GM12864 (cell line): ENCODE measurements around the gene OCRL.

ENCODE experiments used
- DNase-seq: peaks from one replicate; pipeline ENCODE4 v3.0.0-alpha.2; 2011; ENCODE audit warnings: low read depth
- H3K4me3 ChIP-seq: 2 replicates; pipeline ENCODE4 v1.5.1; 2011; ENCODE audit warnings: mild to moderate bottlenecking, low read depth, low read length, control low read depth
- TF ChIP-seq, protein P1 (sequence below): IDR thresholded peaks from 2 replicates; pipeline ENCODE4 v1.5.1; 2011; ENCODE audit warnings: low read depth, mild to moderate bottlenecking, moderate library complexity, low read length, control low read depth, inconsistent platforms; ENCODE audit errors: missing control alignments

Gene OCRL

DNA sequence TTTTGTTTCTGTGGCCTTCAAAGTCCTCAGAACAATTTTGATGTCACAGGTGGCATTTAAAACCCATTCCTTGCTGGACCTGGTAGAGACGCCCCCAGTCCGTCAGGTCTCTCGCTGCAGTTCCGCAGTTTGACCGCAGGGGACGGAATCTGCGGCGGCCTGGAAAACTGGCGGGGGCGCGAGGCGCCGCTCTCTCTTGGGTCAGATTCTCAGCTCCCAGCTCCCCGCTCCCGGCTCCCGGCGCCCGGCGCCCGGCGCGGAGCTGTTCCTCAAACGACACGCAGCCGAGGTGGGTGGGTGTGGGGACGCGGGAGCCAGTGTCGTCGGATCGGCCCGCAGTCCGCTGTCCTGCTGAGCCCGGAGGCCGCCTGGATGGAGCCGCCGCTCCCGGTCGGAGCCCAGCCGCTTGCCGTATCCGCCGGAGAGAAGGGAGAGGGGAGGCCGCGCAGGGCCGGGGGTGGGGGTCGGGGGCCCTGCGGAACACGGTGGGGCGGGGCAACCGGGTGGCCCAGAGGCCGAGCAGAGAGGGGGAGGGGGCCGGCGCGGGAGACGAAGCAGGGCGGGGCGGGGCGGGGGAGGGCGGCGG lies at the start of gene OCRL:
TSS of gene OCRL (plus strand) at position 192 of the 586 bp plus-strand sequence. CDS start at position 373, 181 bp downstream.
- peak within 1 kb of the TSS; percentile 54 for H3K4me3 ChIP-seq
- TF ChIP-seq, protein P1, sequence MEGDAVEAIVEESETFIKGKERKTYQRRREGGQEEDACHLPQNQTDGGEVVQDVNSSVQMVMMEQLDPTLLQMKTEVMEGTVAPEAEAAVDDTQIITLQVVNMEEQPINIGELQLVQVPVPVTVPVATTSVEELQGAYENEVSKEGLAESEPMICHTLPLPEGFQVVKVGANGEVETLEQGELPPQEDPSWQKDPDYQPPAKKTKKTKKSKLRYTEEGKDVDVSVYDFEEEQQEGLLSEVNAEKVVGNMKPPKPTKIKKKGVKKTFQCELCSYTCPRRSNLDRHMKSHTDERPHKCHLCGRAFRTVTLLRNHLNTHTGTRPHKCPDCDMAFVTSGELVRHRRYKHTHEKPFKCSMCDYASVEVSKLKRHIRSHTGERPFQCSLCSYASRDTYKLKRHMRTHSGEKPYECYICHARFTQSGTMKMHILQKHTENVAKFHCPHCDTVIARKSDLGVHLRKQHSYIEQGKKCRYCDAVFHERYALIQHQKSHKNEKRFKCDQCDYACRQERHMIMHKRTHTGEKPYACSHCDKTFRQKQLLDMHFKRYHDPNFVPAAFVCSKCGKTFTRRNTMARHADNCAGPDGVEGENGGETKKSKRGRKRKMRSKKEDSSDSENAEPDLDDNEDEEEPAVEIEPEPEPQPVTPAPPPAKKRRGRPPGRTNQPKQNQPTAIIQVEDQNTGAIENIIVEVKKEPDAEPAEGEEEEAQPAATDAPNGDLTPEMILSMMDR: peak; percentile 77
- DNase-seq: no peak

DNA sequence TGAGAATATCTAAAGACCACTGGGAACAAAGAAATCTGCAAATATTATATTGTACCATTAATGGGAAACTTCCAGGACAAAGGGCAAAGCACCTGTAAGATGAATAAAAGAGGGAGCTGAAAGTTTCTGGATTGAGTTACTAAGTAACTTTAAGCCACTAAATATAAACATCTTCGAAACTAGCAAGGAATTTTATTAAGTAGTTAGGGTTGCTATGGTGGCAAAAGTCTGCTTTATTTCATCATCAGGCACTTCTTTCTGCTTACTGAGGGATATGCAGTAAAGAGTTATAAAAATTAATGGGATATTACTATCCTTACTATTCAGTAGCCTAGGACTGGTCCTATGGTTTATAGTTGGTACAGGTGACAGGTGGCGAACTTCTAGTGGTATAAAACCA lies 49.7 kb upstream of the OCRL start:
- H3K4me3 ChIP-seq: no peak overlapping the region
- no peak for DNase-seq
- TF ChIP-seq, protein P1: no peak

DNA sequence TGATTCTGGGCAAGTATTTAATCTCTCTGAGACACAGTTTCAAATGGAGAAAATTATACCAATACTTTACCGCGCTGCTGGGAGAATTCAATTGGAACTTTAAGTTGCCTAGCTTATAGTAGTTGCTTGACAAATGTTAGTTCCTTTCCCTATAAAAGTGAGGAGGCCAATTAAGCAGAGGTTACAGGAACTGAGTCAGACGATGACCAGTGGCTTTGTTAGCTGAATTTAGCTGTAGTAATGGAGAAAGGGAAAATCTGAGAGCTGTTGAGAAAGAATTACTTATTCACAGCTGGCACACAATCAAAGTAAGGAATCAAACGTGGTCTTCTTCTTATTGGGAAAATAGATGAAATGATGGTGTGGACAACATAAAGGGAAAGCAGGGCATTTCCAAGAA lies 46.4 kb upstream of the OCRL start:
- TF ChIP-seq, protein P1: no peak
- DNase-seq: no peak
- no peak overlapping the region for H3K4me3 ChIP-seq

DNA sequence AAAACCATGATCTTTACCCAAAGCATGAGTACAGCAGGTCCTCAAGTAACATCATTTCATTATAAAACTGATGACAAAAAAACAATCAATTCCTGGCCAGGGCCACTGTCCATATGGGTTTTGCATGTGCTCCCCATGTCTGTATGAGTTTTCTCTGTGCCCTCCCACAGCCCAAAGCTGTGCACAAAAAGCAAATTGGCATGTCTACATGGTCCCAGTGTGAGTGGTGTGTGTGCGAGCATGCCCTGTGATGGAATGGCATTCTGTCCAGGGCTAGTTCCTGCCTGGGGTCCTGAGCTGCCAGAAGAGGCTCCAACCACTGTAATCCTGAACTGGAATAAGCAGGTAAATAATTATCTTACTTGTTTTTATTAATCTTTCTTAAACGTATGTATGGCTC lies 45.2 kb upstream of the OCRL start:
- DNase-seq: no peak
- no peak overlapping the region for H3K4me3 ChIP-seq
- TF ChIP-seq, protein P1: no peak

DNA sequence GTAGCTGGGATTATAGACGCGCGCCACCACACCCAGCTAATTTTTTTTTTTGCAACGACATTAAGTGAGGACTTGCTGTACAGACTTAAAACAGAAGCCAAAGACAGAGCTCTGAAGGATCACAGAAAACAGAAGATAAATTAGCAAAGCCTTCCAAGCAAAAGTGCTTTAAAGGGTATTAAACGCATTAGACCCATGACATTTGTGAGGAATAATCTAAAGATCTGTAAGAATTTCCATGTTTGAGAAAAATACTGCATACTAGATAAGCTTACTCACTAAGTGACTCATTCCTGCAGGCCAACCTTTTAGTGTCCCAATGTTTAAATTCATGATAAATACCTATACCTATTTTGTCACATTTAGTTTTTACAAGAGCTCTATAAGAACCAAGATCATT lies 44.2 kb upstream of the OCRL start:
- H3K4me3 ChIP-seq: no peak overlapping the region
- no peak for DNase-seq
- TF ChIP-seq, protein P1: no peak

DNA sequence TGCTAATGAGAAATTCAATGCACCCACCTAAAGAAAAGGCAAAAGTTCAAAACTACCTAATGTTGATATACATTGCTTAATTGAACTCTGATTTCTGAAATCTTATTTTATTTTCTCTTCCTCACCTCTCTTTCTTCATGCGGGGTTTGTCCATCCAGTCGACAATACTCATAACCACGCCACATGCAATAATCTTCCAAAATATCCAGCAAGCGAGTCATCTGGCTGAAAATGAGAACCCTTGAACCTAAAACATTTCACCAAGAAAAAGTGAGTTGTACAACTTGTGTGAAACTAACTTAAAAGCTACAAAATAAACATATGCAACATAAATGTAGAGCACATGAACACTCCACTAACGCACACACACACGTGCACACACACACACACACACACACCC lies 43.4 kb upstream of the OCRL start:
- DNase-seq: no peak
- TF ChIP-seq, protein P1: no peak
- H3K4me3 ChIP-seq: no peak overlapping the region

DNA sequence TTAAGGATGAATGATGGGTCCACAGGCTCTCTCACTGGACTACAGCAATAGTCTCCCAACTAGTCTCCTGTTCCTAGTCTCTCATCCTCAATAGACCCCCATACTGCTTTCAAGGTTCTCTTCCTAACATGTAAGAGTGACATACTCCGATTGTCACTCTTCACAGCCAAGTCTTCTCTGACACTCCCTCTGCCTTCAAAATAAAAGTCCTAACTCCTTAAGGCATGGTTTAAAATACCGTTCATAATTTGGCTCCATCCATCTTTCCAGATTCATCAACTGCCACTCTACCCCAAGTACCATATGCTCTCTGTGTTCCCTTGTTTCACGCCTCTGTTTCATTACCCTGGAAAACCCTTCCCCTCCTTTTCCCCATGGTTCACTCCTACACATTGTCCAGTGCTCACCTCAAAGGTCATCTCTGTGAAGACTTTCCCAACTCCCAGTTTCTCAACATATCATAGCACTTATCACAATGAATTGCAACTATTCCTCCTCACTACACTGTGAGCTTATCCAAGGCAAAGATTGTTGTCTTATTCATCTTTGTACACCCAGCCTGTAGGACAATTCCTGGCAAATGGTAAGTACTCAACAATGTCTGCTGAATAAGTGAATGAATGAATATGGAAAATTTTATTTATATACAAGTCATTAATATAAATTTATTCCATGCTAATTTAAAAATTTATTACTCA lies 42.8 kb upstream of the OCRL start:
- TF ChIP-seq, protein P1: no peak
- no peak overlapping the region for H3K4me3 ChIP-seq
- DNase-seq: no peak
